Measurements from ENCODE around the gene B4GALT4.

- no peak for TF ChIP-seq EZH2 (IDR thresholded peaks at IDR 0.05; ENCODE audit: borderline replicate concordance, low read length)
- TF ChIP-seq CTCF (conservative IDR thresholded peaks at IDR 0.05 in 1 of 2, IDR thresholded peaks at IDR 0.05 in 1 of 2; ENCODE audit: extremely low read depth in 1 of 2, insufficient read depth in 1 of 2, low read depth in 1 of 2, low read length in 2 of 2), result no peak
Measured at GRCh38 chr3:119288669-119289403, 48.2 kb upstream of the B4GALT4 start.
